ENCODE data around the gene SLC2A10. TPM values are rescaled to one million over a fixed set of nuclear protein-coding genes. Genes with fewer than 3 reads are reported as not detected.

The SLC2A10 gene
- total RNA-seq, 1 donor from 2014 or later: 21.6 TPM

DNA sequence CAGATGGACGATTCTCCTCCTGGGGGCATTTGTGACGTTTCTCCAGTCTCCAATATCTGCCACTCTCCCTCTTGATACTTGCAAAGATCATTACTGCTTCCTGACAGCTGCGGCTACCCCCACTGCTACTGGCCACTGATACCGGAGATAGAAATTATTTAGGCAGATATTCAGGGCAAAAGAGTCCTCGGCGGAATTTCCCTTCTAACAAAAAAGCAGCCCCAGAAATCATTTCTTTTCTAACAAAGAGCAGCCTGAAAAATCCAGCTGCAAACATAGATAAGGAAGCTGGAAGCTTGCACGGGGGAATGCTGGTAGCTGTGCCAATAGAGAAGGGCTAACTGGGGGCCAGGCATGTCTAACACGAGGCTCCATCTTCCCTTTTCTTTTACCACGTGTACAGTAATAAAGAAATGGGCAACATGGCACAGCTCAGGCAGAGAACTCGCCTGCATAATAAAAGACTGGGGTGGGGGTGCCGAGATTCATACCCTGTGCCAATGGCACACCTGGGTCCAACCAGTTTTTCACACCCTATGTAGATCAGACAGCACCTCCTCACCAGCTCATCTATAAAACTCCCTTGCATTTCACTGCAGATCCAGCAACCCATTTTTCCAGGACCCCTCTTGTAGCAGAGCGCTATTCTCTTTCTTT, 26.3 kb upstream of the SLC2A10 start:
- Mint-ChIP-seq H3K27me3 (ENCODE audit: unreplicated experiment) (no peaks in the 10 kb centered on the region), H3K36me3 (ENCODE audit: unreplicated experiment) (peaks cover 12% of the 10 kb centered on the region), H3K9me3 (ENCODE audit: unreplicated experiment) (no peaks in the 10 kb centered on the region), H3K4me1 (ENCODE audit: unreplicated experiment) (peaks cover 34% of the 10 kb centered on the region), H3K4me3 (ENCODE audit: unreplicated experiment) (peak overlapping the region; percentile 65), H3K27ac (ENCODE audit: unreplicated experiment) (peak overlapping the region; percentile 58)
- TF ChIP-seq, protein P1, sequence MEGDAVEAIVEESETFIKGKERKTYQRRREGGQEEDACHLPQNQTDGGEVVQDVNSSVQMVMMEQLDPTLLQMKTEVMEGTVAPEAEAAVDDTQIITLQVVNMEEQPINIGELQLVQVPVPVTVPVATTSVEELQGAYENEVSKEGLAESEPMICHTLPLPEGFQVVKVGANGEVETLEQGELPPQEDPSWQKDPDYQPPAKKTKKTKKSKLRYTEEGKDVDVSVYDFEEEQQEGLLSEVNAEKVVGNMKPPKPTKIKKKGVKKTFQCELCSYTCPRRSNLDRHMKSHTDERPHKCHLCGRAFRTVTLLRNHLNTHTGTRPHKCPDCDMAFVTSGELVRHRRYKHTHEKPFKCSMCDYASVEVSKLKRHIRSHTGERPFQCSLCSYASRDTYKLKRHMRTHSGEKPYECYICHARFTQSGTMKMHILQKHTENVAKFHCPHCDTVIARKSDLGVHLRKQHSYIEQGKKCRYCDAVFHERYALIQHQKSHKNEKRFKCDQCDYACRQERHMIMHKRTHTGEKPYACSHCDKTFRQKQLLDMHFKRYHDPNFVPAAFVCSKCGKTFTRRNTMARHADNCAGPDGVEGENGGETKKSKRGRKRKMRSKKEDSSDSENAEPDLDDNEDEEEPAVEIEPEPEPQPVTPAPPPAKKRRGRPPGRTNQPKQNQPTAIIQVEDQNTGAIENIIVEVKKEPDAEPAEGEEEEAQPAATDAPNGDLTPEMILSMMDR (IDR thresholded peaks at IDR 0.05): no peak
- peak; percentile 60 for DNase-seq (ENCODE audit: extremely low spot score, unreplicated experiment)

DNA sequence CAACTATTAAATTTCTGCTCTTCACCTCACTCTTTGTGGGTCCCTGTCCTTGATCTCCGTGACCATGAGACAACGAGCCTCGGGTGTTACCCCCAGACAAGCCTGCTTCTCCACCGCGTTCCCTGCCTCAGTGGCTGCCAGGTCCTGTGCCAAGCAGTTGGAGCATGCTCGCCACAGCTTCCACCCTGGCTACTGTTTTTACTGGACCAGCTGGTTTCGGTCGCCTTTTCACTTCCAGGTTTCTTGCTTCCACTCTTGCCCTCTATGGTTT, 25.8 kb upstream of the SLC2A10 start:
- TF ChIP-seq, protein P1 (IDR thresholded peaks at IDR 0.05): no peak
- no peak for DNase-seq (ENCODE audit: extremely low spot score, unreplicated experiment)
- Mint-ChIP-seq H3K9me3 (ENCODE audit: unreplicated experiment) (no peaks in the 10 kb centered on the region), H3K4me1 (ENCODE audit: unreplicated experiment) (peaks cover 38% of the 10 kb centered on the region), H3K36me3 (ENCODE audit: unreplicated experiment) (peaks cover 12% of the 10 kb centered on the region), H3K27me3 (ENCODE audit: unreplicated experiment) (no peaks in the 10 kb centered on the region), H3K27ac (ENCODE audit: unreplicated experiment) (peak overlapping the region; percentile 58), H3K4me3 (ENCODE audit: unreplicated experiment) (peak overlapping the region; percentile 65)

DNA sequence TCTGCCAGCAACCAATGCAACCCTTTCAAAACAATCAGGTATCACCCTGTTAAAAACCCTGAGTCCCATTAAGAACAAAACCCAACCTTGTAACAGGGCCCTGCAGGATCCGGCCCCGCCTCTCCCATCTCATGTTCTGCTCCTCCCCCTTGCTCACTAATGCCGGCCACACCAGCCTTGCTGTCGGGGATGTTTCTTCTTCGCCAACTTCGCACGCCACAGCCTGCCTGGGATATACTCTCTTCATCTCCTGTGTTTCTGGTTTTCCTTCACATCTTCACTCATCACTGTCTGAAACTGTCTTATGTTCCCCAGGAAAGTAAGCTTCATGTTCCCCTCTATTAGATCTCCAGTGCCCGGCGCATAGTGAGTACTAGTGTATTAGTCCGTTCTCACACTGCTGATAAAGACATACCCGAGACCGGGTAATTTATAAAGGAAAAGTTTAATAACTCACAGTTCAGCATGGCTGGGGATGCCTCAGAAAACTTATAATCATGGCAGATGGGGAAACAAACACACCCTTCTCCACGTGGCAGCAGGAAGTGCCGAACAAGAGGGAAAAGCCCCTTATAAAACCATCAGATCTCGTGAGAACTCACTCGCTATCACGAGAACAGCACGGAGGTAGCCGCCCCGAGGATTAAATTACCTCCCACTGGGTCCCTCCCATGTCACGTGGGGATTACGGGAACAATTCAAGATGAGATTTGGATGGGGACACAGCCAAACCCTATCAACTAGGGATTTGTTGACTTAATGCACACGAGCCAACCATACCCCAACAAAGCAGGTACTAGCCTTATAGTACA, 25.3 kb upstream of the SLC2A10 start:
- H3K27me3 Mint-ChIP-seq (ENCODE audit: unreplicated experiment): no peaks in the 10 kb centered on the region
- H3K9me3 Mint-ChIP-seq (ENCODE audit: unreplicated experiment): no peaks in the 10 kb centered on the region
- H3K4me3 Mint-ChIP-seq (ENCODE audit: unreplicated experiment): peak overlapping the region; percentile 65
- H3K36me3 Mint-ChIP-seq (ENCODE audit: unreplicated experiment): peaks cover 12% of the 10 kb centered on the region
- peak overlapping the region; percentile 55 for H3K27ac Mint-ChIP-seq (ENCODE audit: unreplicated experiment)
- TF ChIP-seq, protein P1 (IDR thresholded peaks at IDR 0.05): no peak
- DNase-seq (ENCODE audit: extremely low spot score, unreplicated experiment): peak; percentile 82
- H3K4me1 Mint-ChIP-seq (ENCODE audit: unreplicated experiment): peaks cover 38% of the 10 kb centered on the region

DNA sequence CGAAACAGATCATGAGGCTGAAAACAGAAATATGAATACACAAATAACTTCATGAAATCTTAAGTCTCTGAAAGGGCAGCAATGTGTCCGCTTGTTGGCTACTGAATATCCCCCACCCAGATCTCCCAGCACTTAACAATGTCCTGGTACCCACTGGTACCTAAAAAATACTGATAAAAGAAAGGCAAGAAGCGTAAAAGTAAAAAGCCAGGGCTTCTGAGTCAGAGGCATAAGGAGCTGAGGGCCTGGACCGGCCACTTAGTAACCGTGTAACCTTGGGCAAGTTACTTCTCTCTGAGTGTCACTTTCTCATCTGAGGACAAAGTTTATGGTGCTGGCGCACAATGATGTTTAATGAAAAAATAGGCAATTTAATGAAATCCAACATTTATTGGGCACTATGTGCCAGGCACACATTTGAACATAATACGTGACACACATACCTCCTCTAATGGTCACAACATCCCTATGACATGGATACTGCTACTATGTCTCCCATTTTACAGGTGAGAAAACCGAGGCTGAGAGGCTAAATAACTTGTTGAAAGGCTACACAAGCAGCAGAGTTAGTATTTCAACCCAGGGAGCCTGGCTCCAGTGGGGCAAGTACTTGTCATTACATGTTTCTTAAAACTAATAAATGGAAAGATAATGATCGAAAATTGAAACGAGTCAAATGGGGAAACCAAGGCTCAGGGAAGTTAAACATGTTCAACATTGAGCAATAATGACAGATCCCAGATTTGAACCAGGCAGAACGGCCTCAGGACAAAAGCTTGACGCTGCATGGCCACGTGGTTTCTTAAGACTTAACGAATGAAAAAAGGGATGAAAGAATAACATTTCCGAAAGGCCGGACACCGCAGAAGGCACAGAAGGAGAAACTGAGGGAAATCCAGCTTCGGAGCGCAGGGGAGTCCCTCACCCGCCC, 21.0 kb upstream of the SLC2A10 start:
- H3K4me3 Mint-ChIP-seq (ENCODE audit: unreplicated experiment): peak overlapping the region; percentile 87
- TF ChIP-seq, protein P1 (IDR thresholded peaks at IDR 0.05): no peak
- H3K27me3 Mint-ChIP-seq (ENCODE audit: unreplicated experiment): no peaks in the 10 kb centered on the region
- H3K9me3 Mint-ChIP-seq (ENCODE audit: unreplicated experiment): peaks cover 3% of the 10 kb centered on the region
- H3K4me1 Mint-ChIP-seq (ENCODE audit: unreplicated experiment): peaks cover 32% of the 10 kb centered on the region
- H3K36me3 Mint-ChIP-seq (ENCODE audit: unreplicated experiment): peaks cover 12% of the 10 kb centered on the region
- no peak for DNase-seq (ENCODE audit: extremely low spot score, unreplicated experiment)
- H3K27ac Mint-ChIP-seq (ENCODE audit: unreplicated experiment): peak overlapping the region; percentile 94

All from osteocyte (in vitro differentiated cells).